GM12892 (cell line): ENCODE data around the gene PRKCZ.

Source experiments
- POLR2A ChIP-seq: IDR thresholded peaks from 2 replicates; pipeline ENCODE4 v1.6.1; 2011; ENCODE audit warnings: low read depth, low read length, control low read depth
- POLR2AphosphoS5 ChIP-seq: IDR thresholded peaks from 2 replicates; pipeline ENCODE4 v1.6.1; 2011; ENCODE audit warnings: low read depth, low read length, control low read depth

DNA sequence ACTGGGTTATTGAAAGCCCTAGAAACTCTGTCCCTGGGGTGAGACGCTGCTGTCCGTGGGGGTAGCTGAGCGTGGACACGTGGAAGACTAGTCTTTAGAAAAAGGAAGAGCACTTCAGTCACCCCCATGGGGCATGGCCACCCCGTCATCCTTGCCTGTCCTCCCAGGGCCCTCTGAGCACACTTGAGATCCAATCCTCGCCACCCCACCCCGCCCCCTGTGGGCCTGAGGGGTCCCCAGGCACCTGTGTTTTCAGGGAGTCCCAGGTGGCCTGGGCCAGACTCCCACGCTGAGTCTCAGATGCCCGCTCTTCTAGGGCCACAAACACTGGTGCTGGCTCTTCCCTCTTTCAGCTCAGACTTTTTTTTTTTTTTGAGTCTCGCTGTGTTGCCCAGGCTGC lies 2.5 kb downstream of the PRKCZ start:
- TF ChIP-seq POLR2A (no peak), POLR2AphosphoS5 (no peak)
